ENCODE data around the gene KCNJ5. TPM values are rescaled to one million over a fixed set of nuclear protein-coding genes. Genes with fewer than 3 reads are reported as not detected.

KCNJ5 gene
- total RNA-seq, 1 experiment from 2014 or later: 0.11 TPM

- Histone ChIP-seq H3K9me3 (ENCODE audit: control insufficient read depth, low read depth, low read length) (no peaks in the 10 kb centered on the region), H3K56ac (ENCODE audit: insufficient read length, low read depth, low read length) (no peak overlapping the region), H2BK20ac (ENCODE audit: low read depth, low read length, poor library complexity, severe bottlenecking) (no peak overlapping the region), H4K91ac (ENCODE audit: insufficient read length, low read depth, low read length) (no peak overlapping the region), H3K14ac (ENCODE audit: insufficient read depth, low read length) (no peak overlapping the region), H2BK15ac (ENCODE audit: low read depth, low read length) (no peak overlapping the region), H3K23ac (ENCODE audit: insufficient read length, low read depth, low read length) (no peak overlapping the region), H4K5ac (ENCODE audit: insufficient read length, low read depth, low read length) (no peak overlapping the region), H4K20me1 (ENCODE audit: control insufficient read depth, insufficient read depth, insufficient read length) (no peaks in the 10 kb centered on the region), H2BK12ac (ENCODE audit: insufficient read length, low read depth, low read length) (no peak overlapping the region), H3K23me2 (ENCODE audit: insufficient read length, low read depth, low read length, poor library complexity, severe bottlenecking) (peaks cover 3% of the 10 kb centered on the region), H3K27ac (ENCODE audit: insufficient read length, low read depth, low read length) (no peak overlapping the region), H2AFZ (ENCODE audit: low read length) (no peak overlapping the region), H2BK120ac (ENCODE audit: low read depth, low read length, poor library complexity, severe bottlenecking) (no peak overlapping the region), H3K27me3 (ENCODE audit: insufficient read depth, low read length) (no peaks in the 10 kb centered on the region; the same call in 1 of the 2 replicates), H3T11ph (ENCODE audit: low read length) (no peak overlapping the region), H3K79me1 (ENCODE audit: insufficient read depth, low read depth, low read length, poor library complexity, severe bottlenecking) (no peaks in the 10 kb centered on the region), H3K79me2 (ENCODE audit: insufficient read depth, low read length) (no peaks in the 10 kb centered on the region), H2AK5ac (ENCODE audit: insufficient read length, low read length) (no peak overlapping the region), H4K8ac (replicated peaks; ENCODE audit: insufficient read length, low read depth, low read length) (no peak overlapping the region), H3K9ac (ENCODE audit: extremely low read depth, insufficient read length, low read length) (no peak overlapping the region), H3K4me1 (ENCODE audit: insufficient read depth, low read length) (peaks cover 10% of the 10 kb centered on the region), H3K18ac (ENCODE audit: insufficient read length, low read depth, low read length) (no peak overlapping the region), H3K4me2 (ENCODE audit: insufficient read depth, insufficient read length, low read length) (no peak overlapping the region), H3K4ac (ENCODE audit: low read depth, low read length) (no peak overlapping the region), H2BK5ac (ENCODE audit: insufficient read length, low read length) (no peak overlapping the region)
- DNase-seq: no peak
- H3K9me3 Mint-ChIP-seq: no peaks in the 10 kb centered on the region; a peak in 1 of 5 replicates
- no peak overlapping the region for H3K27ac Mint-ChIP-seq
- WGBS (ENCODE audit: extremely low coverage, insufficient read length, low lambda C conversion rate): no CpG with 5 or more reads among the region's 22 CpGs
- H3K36me3 Mint-ChIP-seq (ENCODE audit: insufficient read depth in 1 of 3, low read depth in 3 of 3): no peaks in the 10 kb centered on the region; a peak in 2 of 7 replicates
- peaks cover 56% of the 10 kb centered on the region for H3K27me3 Mint-ChIP-seq (ENCODE audit: low read depth)
- H3K4me1 Mint-ChIP-seq: peaks cover 30 to 33% of the 10 kb centered on the region in 2 experiments
- no peak overlapping the region for H3K4me3 Mint-ChIP-seq
- TF ChIP-seq, protein P1, sequence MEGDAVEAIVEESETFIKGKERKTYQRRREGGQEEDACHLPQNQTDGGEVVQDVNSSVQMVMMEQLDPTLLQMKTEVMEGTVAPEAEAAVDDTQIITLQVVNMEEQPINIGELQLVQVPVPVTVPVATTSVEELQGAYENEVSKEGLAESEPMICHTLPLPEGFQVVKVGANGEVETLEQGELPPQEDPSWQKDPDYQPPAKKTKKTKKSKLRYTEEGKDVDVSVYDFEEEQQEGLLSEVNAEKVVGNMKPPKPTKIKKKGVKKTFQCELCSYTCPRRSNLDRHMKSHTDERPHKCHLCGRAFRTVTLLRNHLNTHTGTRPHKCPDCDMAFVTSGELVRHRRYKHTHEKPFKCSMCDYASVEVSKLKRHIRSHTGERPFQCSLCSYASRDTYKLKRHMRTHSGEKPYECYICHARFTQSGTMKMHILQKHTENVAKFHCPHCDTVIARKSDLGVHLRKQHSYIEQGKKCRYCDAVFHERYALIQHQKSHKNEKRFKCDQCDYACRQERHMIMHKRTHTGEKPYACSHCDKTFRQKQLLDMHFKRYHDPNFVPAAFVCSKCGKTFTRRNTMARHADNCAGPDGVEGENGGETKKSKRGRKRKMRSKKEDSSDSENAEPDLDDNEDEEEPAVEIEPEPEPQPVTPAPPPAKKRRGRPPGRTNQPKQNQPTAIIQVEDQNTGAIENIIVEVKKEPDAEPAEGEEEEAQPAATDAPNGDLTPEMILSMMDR (conservative IDR thresholded peaks at IDR 0.05): no peak
Measured at GRCh38 chr11:128876133-128876650, 15.0 kb upstream of the KCNJ5 start.

Measured in H9 (cell line).